ENCODE results near the gene MAGED2.
"Not testable (repeated sequence)": the region's sequence is repeated elsewhere in the genome, so short reads cannot be mapped to it uniquely, and the experiment has no call there.

Gene MAGED2

GRCh38 chrX:54819201-54819600, 11.7 kb downstream of the MAGED2 start:
- no peak for DNase-seq

DNA sequence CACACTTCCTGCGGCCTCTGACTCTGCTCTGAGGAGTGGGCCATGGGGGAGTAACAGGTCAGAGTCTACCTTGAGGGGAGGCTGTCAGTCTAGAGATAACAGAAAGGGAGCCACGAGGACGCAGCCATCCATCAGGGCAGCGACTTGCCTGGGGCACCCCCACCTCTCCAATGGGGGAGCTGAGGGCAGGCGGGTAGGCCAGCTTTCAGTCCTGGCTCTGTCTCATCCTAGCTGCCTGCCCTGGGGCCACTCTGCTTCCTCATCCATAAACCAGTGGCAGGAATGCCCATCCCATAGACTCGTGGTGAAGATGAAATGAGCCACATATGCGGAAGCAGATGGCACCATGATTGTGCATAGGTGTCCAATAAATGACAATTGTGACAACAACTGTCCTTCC, 13.2 kb downstream of the MAGED2 start:
- no peak for DNase-seq

- DNase-seq = no peak
Observed at GRCh38 chrX:54821310-54821709, 13.8 kb downstream of the MAGED2 start.

GRCh38 chrX:54824195-54824594, 16.6 kb downstream of the MAGED2 start:
- DNase-seq = no peak

DNA sequence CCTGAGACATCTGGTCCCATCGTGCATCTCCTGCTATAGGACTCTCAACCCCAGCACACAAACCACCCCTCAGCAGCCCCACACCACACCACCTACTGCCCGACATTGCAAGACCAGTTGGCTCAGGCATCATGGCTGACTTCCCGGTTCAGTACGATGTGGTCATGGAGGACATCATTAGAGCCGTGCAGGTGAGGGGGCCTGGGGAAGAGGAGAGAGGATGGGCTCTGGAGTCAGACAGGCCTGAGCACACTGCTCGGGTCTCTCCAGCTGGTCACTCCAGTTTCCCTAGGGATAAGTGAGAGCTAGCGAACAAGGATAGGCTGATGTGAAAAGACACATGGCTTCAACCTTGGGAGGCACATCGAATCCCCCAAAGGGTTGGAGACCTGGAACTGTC, 17.2 kb downstream of the MAGED2 start:
- no peak for DNase-seq

DNA sequence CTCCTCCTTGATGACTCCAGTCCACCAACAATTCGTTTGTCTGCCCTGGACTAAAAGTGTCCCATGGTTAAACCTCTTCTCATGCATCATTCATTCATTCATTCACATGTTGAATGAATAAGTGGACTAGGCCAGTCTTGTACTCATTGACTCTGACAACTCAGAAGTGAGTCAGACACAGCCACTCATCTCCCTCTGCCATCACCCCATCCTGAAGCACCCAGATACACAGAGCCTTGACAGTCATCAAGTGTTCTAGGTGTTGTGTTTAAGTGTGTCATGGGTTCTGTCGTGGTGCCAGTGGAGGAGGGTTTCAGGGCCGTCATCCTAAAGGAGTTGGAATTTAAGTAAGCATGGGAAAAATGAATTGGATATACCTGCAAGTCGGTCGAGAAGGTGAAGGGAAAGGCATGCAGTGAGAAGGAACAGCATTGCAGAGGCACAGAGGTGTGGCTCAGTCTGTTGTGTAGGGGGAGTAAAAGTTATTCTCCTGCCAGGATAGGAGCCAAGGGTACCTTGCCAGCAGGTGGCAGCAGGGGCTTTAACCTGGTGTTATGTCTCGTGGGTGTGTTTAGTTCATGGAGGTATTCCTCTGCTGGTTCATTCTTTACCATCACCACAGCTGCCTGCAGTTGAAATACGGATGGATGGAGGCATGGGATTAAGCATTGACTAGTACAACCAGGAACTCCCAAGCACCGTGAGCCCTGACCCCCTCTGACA, 18.3 kb downstream of the MAGED2 start:
- DNase-seq = no peak

DNA sequence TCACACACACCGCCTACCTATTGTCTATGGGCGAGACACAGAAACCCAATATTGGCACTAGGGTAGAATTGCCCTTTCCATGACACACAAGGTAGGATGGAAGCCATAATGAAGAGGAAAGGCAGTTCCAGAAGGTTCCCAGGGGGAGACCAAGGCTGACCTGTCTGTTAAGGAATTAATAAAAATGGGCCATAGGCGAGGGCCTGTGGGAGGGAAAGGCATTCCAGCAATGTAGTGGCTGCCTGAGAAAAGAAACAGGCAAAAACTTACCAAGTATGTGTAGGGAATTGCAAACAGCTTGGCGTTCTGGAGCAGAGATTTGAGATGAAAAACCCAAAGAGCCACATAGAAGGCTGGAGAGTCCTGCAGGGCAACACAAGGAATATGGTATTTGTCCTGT, 19.1 kb downstream of the MAGED2 start:
- no peak for DNase-seq

- DNase-seq = no peak
Observed at GRCh38 chrX:54838583-54838982, 31.0 kb downstream of the MAGED2 start.

GRCh38 chrX:54841184-54841874, 33.8 kb downstream of the MAGED2 start:
- DNase-seq = not testable (repeated sequence)

DNA sequence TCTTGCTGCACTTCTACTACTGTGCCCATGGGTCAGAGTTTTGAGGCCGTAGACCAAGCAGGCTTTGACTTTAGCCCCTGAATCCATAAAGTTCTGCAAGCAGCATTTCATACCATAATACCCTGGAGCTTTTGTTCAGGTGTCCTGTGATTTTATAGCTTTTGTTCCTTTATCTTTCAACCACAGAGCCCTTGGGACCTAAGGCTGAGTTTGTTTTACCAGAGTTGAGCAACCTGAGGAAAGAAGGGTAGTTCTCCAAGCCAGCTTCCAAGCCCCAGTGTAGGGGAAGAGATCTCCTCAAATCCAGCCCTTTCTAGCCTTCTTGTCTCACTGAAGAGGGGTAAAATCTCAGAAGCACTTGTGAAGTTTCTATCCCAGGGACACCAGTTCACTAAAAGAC, 35.1 kb downstream of the MAGED2 start:
- no peak for DNase-seq

GRCh38 chrX:54843050-54843449, 35.5 kb downstream of the MAGED2 start:
- DNase-seq = no peak

DNA sequence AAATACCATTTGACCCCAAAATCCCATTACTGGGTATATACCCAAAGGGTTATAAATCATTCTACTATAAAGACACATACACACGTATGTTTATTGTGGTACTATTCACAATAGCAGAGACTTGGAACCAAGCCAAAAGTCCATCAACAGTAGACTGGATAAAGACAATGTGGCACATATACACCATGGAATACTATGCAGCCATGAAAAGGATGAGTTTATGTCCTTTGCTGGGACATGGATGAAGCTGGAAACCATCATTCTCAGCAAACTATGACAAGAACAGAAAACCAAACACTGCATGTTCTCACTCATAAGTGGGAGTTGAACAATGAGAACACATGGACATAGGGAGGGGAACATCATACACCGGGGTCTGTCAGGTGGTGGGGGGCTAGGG, 40.2 kb downstream of the MAGED2 start:
- DNase-seq = not testable (repeated sequence)

DNA sequence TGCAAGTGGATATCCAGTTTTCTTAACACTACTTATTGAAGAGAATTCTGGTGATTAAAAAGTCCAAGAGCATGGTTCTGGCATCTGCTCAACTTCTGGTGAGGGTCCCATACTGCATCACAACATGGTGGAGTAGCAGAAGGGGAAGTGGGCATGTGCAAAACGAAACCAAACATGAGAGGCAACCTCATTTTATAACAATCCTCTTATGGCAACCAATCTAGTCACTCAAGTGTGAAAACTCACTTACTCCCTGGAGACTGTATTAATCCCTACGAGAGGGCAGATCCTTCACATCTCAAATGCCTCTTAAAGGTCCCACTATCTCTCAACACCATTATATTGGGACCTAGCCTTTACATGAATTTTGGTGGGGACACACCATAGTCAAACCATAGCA, 57.7 kb downstream of the MAGED2 start:
- DNase-seq = no peak

All from T-helper 1 cell (primary cell).